ENCODE results near the gene SPANXD.
"Not testable (repeated sequence)": the region's sequence is repeated elsewhere in the genome, so short reads cannot be mapped to it uniquely, and the experiment has no call there.

SPANXD gene, protein sequence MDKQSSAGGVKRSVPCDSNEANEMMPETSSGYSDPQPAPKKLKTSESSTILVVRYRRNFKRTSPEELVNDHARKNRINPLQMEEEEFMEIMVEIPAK

DNA sequence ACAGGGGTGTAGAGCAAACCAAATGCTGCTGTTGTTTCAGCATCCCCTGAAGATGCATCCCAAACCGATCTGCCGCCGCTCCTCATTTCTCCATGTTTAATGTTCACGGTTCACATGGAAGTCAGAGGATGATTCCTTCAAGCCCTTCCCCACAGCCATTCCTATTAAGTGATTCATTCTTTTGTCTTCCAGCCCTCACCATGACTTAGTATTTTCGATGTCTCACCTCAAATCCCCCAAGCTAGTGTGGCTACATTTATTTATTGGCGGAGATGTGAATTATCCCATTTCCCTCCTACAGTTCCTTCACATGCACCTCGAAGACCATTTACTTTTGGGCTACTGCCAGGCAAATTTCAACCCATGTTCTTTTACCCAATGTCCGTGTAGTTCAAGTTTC is at the start of gene SPANXD:
Gene SPANXD (minus strand): TSS at position 101 of the 400 bp plus-strand sequence. CDS start 334 bp downstream, outside the sequence.
- H3K27ac ChIP-seq (ENCODE audit: low read length); H3K9me3 ChIP-seq (ENCODE audit: control insufficient read depth, insufficient read depth, low read length); H3K36me3 ChIP-seq (ENCODE audit: control insufficient read depth, insufficient read depth, low read length); DNase-seq (ENCODE audit: low read depth, low spot score); H3K27me3 ChIP-seq (ENCODE audit: control insufficient read depth, insufficient read depth, low read length); H3K4me3 ChIP-seq (ENCODE audit: low read length); H3K4me1 ChIP-seq (ENCODE audit: control insufficient read depth, insufficient read depth, low read length): not testable (repeated sequence)
- no CpG with 5 or more reads among the region's 8 CpGs for WGBS (ENCODE audit: insufficient coverage, insufficient read length)

DNA sequence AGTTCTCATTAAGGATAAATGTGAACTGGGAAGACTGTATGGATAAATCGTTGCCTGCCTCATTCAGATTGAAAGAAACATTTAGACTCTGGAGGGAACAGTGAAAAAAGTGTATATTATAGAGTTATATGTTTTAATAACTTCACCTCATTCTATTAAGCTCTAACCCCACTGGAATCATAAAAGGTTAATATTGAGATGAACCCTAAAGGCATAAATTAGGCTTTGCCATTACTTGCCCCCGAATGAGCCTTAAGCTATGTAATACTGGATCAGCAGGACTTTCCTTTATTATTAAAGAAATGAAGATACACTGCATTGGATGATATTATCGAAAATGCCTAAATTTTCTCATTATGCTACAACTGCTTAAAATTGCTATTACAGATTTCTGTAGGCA is 44.1 kb upstream of the SPANXD start:
- no peak for DNase-seq (ENCODE audit: low read depth, low spot score)
- no CpG with 5 or more reads among the region's 3 CpGs for WGBS (ENCODE audit: insufficient coverage, insufficient read length)
- no peaks in the 10 kb centered on the region for H3K27me3 ChIP-seq (ENCODE audit: control insufficient read depth, insufficient read depth, low read length)
- no peaks in the 10 kb centered on the region for H3K9me3 ChIP-seq (ENCODE audit: control insufficient read depth, insufficient read depth, low read length)
- H3K36me3 ChIP-seq (ENCODE audit: control insufficient read depth, insufficient read depth, low read length): no peaks in the 10 kb centered on the region
- H3K27ac ChIP-seq (ENCODE audit: low read length): no peak overlapping the region
- H3K4me3 ChIP-seq (ENCODE audit: low read length): no peak overlapping the region
- no peaks in the 10 kb centered on the region for H3K4me1 ChIP-seq (ENCODE audit: control insufficient read depth, insufficient read depth, low read length)

DNA sequence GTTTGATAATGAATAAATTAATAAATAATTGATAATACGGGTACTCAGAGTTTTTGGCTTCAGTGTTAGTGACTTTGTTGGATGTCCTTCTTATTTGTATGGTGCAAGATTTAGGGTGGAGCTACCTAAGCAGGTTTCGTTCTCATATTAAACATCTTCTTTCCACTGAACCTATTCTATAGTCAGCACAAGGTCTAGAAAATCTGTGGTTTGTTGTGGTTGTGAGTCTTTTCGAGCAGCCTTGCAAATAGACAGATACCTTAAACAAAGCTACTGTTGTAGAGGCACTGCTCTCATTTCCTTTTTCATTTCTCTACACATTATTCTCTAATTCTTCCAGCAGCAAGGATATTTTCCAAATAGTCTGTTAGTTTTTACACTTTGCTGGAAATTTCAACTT is 38.1 kb upstream of the SPANXD start:
- H3K9me3 ChIP-seq (ENCODE audit: control insufficient read depth, insufficient read depth, low read length): no peaks in the 10 kb centered on the region
- WGBS (ENCODE audit: insufficient coverage, insufficient read length): 100% methylated on average over 1 of the region's 3 CpGs

DNA sequence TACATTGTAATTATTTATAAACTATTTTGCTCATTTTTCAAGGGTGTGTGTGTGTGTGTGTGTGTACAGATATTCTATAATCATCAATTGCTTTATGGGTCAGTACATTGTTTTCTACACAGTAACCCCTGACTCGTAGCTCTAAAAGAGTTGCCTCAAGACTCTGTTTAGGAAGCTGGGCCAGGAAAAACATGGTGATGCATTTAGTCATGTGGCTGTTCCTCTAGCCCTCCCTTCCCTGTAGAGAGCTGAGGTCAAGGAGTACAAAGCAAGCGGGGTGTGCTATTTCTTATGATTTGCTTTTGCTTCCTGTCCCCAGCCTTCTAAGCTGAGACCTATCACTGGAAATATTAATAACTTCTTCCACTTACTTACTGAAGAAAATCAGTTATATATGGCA is 34.8 kb upstream of the SPANXD start:
- no CpG with 5 or more reads among the region's 2 CpGs for WGBS (ENCODE audit: insufficient coverage, insufficient read length)
- H3K4me1 ChIP-seq (ENCODE audit: control insufficient read depth, insufficient read depth, low read length): no peaks in the 10 kb centered on the region
- H3K27me3 ChIP-seq (ENCODE audit: control insufficient read depth, insufficient read depth, low read length): no peaks in the 10 kb centered on the region
- H3K9me3 ChIP-seq (ENCODE audit: control insufficient read depth, insufficient read depth, low read length): no peaks in the 10 kb centered on the region
- no peak overlapping the region for H3K4me3 ChIP-seq (ENCODE audit: low read length)
- H3K27ac ChIP-seq (ENCODE audit: low read length): no peak overlapping the region
- DNase-seq (ENCODE audit: low read depth, low spot score): no peak
- no peaks in the 10 kb centered on the region for H3K36me3 ChIP-seq (ENCODE audit: control insufficient read depth, insufficient read depth, low read length)

More for the DNA sequence above, 38.1 kb upstream of the SPANXD start:
- no peak overlapping the region for H3K27ac ChIP-seq (ENCODE audit: low read length)
- H3K4me1 ChIP-seq (ENCODE audit: control insufficient read depth, insufficient read depth, low read length): no peaks in the 10 kb centered on the region
- H3K4me3 ChIP-seq (ENCODE audit: low read length): no peak overlapping the region
- no peaks in the 10 kb centered on the region for H3K36me3 ChIP-seq (ENCODE audit: control insufficient read depth, insufficient read depth, low read length)
- H3K27me3 ChIP-seq (ENCODE audit: control insufficient read depth, insufficient read depth, low read length): no peaks in the 10 kb centered on the region
- DNase-seq (ENCODE audit: low read depth, low spot score): no peak

DNA sequence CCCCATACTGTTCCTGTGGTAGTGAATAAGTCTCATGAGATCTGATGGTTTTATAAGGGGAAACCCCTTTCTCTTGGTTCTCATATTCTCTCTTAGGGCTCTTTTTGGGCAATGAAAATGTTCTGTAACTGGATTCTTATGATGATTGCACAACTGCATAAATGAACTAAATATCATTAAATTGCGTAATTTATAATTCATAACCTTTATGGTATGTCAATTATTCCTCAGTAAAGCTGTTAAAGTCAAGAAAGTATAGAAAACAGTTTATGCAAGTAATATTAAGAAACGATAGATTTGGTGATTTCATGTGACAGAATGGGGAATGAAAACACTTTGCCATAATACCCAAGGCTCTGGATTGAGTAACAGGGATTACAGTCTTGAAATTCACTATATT is 33.5 kb upstream of the SPANXD start:
- no peaks in the 10 kb centered on the region for H3K9me3 ChIP-seq (ENCODE audit: control insufficient read depth, insufficient read depth, low read length)
- H3K27me3 ChIP-seq (ENCODE audit: control insufficient read depth, insufficient read depth, low read length): no peaks in the 10 kb centered on the region
- WGBS (ENCODE audit: insufficient coverage, insufficient read length): no CpG with 5 or more reads among the region's 2 CpGs
- DNase-seq (ENCODE audit: low read depth, low spot score): no peak
- H3K36me3 ChIP-seq (ENCODE audit: control insufficient read depth, insufficient read depth, low read length): no peaks in the 10 kb centered on the region
- H3K27ac ChIP-seq (ENCODE audit: low read length): no peak overlapping the region
- no peak overlapping the region for H3K4me3 ChIP-seq (ENCODE audit: low read length)
- H3K4me1 ChIP-seq (ENCODE audit: control insufficient read depth, insufficient read depth, low read length): no peaks in the 10 kb centered on the region

DNA sequence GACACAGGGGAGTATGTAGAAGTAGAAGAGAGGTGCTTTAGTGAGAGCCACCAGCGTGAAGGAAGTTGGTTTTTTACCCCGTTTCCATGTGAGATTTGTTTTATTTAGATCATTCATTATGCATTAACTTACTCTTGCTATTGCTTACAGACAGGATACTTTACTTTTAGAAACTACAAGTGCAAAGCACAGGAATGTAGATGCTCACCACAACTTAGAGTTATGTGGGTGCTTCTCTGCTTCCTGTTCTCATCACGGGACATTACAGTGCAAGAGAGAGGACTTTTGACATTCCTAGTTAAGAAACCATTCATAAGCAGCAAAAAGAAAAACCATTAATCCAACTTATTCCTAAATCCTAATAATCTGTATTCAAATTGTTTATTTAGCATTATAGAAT is 25.6 kb upstream of the SPANXD start:
- DNase-seq (ENCODE audit: low read depth, low spot score): no peak
- Histone ChIP-seq H3K36me3 (ENCODE audit: control insufficient read depth, insufficient read depth, low read length) (no peaks in the 10 kb centered on the region), H3K27ac (ENCODE audit: low read length) (no peak overlapping the region), H3K27me3 (ENCODE audit: control insufficient read depth, insufficient read depth, low read length) (no peaks in the 10 kb centered on the region), H3K9me3 (ENCODE audit: control insufficient read depth, insufficient read depth, low read length) (no peaks in the 10 kb centered on the region), H3K4me1 (ENCODE audit: control insufficient read depth, insufficient read depth, low read length) (no peaks in the 10 kb centered on the region), H3K4me3 (ENCODE audit: low read length) (no peak overlapping the region)
- no CpG with 5 or more reads among the region's 3 CpGs for WGBS (ENCODE audit: insufficient coverage, insufficient read length)

DNA sequence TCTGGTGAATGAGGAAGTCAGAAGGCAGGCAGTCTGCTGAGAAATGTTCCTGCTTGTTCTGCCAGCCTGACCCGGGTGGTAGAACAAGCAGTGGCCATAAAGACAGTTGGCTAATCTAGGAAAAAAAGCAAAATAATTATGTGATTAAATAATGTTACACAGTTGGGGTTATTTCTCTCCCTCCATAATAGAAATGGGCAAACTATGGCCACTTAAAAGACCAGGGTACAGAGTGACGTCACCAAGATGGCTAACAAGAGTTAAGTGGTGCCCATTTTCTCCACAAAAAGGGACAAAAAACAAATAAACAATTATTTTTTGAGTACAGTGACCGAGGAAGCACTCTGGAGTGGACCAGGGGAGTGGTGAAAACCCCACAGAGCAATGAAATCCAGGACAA is 16.1 kb upstream of the SPANXD start:
- WGBS (ENCODE audit: insufficient coverage, insufficient read length): no CpG with 5 or more reads among the region's 3 CpGs
- H3K4me1 ChIP-seq (ENCODE audit: control insufficient read depth, insufficient read depth, low read length): no peaks in the 10 kb centered on the region
- no peak overlapping the region for H3K4me3 ChIP-seq (ENCODE audit: low read length)
- no peaks in the 10 kb centered on the region for H3K9me3 ChIP-seq (ENCODE audit: control insufficient read depth, insufficient read depth, low read length)
- no peaks in the 10 kb centered on the region for H3K27me3 ChIP-seq (ENCODE audit: control insufficient read depth, insufficient read depth, low read length)
- H3K27ac ChIP-seq (ENCODE audit: low read length): no peak overlapping the region
- H3K36me3 ChIP-seq (ENCODE audit: control insufficient read depth, insufficient read depth, low read length): no peaks in the 10 kb centered on the region
- DNase-seq (ENCODE audit: low read depth, low spot score): no peak

DNA sequence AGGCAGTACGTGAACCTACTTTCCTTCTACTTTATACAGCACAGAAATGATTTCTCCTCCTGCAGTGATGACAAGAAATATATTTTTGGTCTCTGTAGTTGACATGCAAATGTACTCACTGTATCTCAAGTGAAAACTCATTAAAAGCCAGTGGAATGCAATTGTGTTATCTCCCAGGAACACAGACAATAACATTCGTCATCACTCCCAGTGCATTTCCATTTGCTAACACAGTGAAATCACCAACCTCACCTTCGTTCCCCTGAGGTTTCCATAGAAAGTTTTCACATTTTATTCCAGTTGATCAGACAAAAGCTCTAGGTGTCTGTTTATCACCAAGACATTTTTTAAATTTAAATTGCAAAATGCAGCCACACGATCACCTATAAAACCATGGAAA is 2.5 kb upstream of the SPANXD start:
- H3K4me1 ChIP-seq (ENCODE audit: control insufficient read depth, insufficient read depth, low read length): no peaks in the 10 kb centered on the region
- no peaks in the 10 kb centered on the region for H3K27me3 ChIP-seq (ENCODE audit: control insufficient read depth, insufficient read depth, low read length)
- H3K27ac ChIP-seq (ENCODE audit: low read length): no peak overlapping the region
- no peaks in the 10 kb centered on the region for H3K9me3 ChIP-seq (ENCODE audit: control insufficient read depth, insufficient read depth, low read length)
- WGBS (ENCODE audit: insufficient coverage, insufficient read length): no CpG with 5 or more reads among the region's 4 CpGs
- no peaks in the 10 kb centered on the region for H3K36me3 ChIP-seq (ENCODE audit: control insufficient read depth, insufficient read depth, low read length)
- no peak overlapping the region for H3K4me3 ChIP-seq (ENCODE audit: low read length)
- no peak for DNase-seq (ENCODE audit: low read depth, low spot score)

DNA sequence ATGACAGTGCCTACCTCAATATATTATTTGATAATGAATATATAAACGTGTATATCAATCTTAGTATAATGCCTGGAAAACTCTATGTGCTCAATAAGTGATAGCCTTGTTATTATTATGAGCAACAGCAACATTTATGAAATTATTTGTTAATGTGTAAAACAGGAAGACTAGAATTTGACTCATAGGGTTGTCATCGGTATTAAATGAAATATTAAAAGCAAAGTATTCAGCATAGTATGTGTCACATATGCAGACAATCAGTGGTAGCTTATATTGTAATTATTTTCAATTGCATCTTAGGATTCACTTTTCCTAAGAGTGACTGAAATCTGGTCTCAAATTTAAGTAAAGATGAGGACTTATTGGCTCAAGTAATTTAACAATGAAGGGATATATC is 24.6 kb downstream of the SPANXD start:
- no peaks in the 10 kb centered on the region for H3K9me3 ChIP-seq (ENCODE audit: control insufficient read depth, insufficient read depth, low read length)
- no peak overlapping the region for H3K4me3 ChIP-seq (ENCODE audit: low read length)
- no peak for DNase-seq (ENCODE audit: low read depth, low spot score)
- H3K27me3 ChIP-seq (ENCODE audit: control insufficient read depth, insufficient read depth, low read length): no peaks in the 10 kb centered on the region
- WGBS (ENCODE audit: insufficient coverage, insufficient read length): no CpG with 5 or more reads among the region's 2 CpGs
- no peaks in the 10 kb centered on the region for H3K36me3 ChIP-seq (ENCODE audit: control insufficient read depth, insufficient read depth, low read length)
- no peaks in the 10 kb centered on the region for H3K4me1 ChIP-seq (ENCODE audit: control insufficient read depth, insufficient read depth, low read length)
- H3K27ac ChIP-seq (ENCODE audit: low read length): no peak overlapping the region

DNA sequence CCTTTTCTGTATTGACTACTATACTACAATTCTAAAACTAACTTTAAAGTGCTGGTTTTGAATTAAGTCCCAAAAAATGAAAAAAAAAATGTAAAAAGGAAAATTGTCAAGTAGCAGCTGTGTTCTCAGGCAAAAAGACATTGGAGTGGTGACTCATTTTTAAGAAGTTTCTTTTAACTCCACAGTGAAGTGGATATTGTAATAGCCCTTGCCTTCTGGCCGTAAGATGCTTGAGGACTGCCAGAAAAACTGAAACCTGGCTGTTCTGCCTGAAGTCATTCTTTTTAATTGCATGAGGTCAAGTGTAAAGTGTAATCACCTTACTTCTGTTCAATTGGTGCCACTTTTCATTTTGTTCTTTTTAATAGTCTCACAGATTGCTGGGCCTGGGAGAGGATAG is 28.9 kb downstream of the SPANXD start:
- no CpG with 5 or more reads among the region's 1 CpG for WGBS (ENCODE audit: insufficient coverage, insufficient read length)
- no peak for DNase-seq (ENCODE audit: low read depth, low spot score)

DNA sequence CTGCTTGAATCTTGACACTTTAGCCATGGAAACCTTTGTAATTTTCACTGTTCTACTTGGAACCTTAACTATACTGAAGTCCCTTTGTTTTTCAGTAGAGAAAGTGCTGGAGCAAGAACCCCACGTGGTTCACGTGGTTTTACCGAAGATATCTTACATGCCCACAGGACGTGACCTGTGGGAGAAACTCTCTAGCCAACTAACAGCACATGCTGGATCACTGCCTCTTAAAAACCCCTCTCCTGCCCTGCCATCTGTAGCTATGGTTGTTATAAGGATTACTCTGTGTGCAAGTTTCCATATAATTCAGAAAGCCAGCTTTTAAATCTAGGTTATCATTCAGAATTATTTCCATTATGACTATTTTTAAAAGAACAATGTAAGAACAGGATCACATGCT is 30.2 kb downstream of the SPANXD start:
- Histone ChIP-seq H3K27ac (ENCODE audit: low read length) (no peak overlapping the region), H3K4me3 (ENCODE audit: low read length) (no peak overlapping the region), H3K27me3 (ENCODE audit: control insufficient read depth, insufficient read depth, low read length) (no peaks in the 10 kb centered on the region), H3K9me3 (ENCODE audit: control insufficient read depth, insufficient read depth, low read length) (no peaks in the 10 kb centered on the region), H3K4me1 (ENCODE audit: control insufficient read depth, insufficient read depth, low read length) (no peaks in the 10 kb centered on the region), H3K36me3 (ENCODE audit: control insufficient read depth, insufficient read depth, low read length) (no peaks in the 10 kb centered on the region)
- no CpG with 5 or more reads among the region's 4 CpGs for WGBS (ENCODE audit: insufficient coverage, insufficient read length)
- no peak for DNase-seq (ENCODE audit: low read depth, low spot score)

More for the DNA sequence above, 28.9 kb downstream of the SPANXD start:
- Histone ChIP-seq H3K27me3 (ENCODE audit: control insufficient read depth, insufficient read depth, low read length) (no peaks in the 10 kb centered on the region), H3K4me1 (ENCODE audit: control insufficient read depth, insufficient read depth, low read length) (no peaks in the 10 kb centered on the region), H3K4me3 (ENCODE audit: low read length) (no peak overlapping the region), H3K9me3 (ENCODE audit: control insufficient read depth, insufficient read depth, low read length) (no peaks in the 10 kb centered on the region), H3K36me3 (ENCODE audit: control insufficient read depth, insufficient read depth, low read length) (no peaks in the 10 kb centered on the region), H3K27ac (ENCODE audit: low read length) (no peak overlapping the region)
